GM12864 (cell line): ENCODE results near the gene RASL10B.

ENCODE experiments used
- DNase-seq: peaks from one replicate; pipeline ENCODE4 v3.0.0-alpha.2; 2011; ENCODE audit warnings: low read depth
- H3K4me3 ChIP-seq: 2 replicates; pipeline ENCODE4 v1.5.1; 2011; ENCODE audit warnings: mild to moderate bottlenecking, low read depth, low read length, control low read depth
- CTCF ChIP-seq: IDR thresholded peaks from 2 replicates; pipeline ENCODE4 v1.5.1; 2011; ENCODE audit warnings: low read depth, mild to moderate bottlenecking, moderate library complexity, low read length, control low read depth, inconsistent platforms; ENCODE audit errors: missing control alignments

Gene RASL10B

GRCh38 chr17:35708951-35709350, 22.5 kb upstream of the RASL10B start:
- DNase-seq: no peak
- no peak overlapping the region for H3K4me3 ChIP-seq
- no peak for TF ChIP-seq CTCF

- no peak for TF ChIP-seq CTCF
- no peak for DNase-seq
- no peak overlapping the region for H3K4me3 ChIP-seq
Measured at GRCh38 chr17:35709874-35710273, 21.6 kb upstream of the RASL10B start.

- TF ChIP-seq CTCF: no peak
- H3K4me3 ChIP-seq: no peak overlapping the region
- no peak for DNase-seq
Measured at GRCh38 chr17:35710950-35711349, 20.5 kb upstream of the RASL10B start.

- H3K4me3 ChIP-seq: no peak overlapping the region
- TF ChIP-seq CTCF: no peak
- DNase-seq: no peak
Measured at GRCh38 chr17:35713069-35713728, 18.2 kb upstream of the RASL10B start.

GRCh38 chr17:35714988-35715387, 16.5 kb upstream of the RASL10B start:
- DNase-seq: no peak
- no peak for TF ChIP-seq CTCF
- H3K4me3 ChIP-seq: no peak overlapping the region

- no peak for DNase-seq
- no peak for TF ChIP-seq CTCF
- H3K4me3 ChIP-seq: no peak overlapping the region
Measured at GRCh38 chr17:35715416-35715815, 16.0 kb upstream of the RASL10B start.

- H3K4me3 ChIP-seq: no peak overlapping the region
- no peak for DNase-seq
- no peak for TF ChIP-seq CTCF
Measured at GRCh38 chr17:35716173-35716572, 15.3 kb upstream of the RASL10B start.
